Lower lobe of right lung (tissue), 2 donors: ENCODE measurements around the gene PAK2. TPM values are rescaled to one million over a fixed set of nuclear protein-coding genes. Genes with fewer than 3 reads are reported as not detected.
A peak's percentile ranks its signal among the peaks of the same experiment; 100 is the strongest.

Experiments
- ATAC-seq, 2 donors: fragments of 200-7000 bp; cut with Tn5 transposase; one replicate each; pipeline ENCODE4 v1.9.1; 2020 to 2022; ENCODE audit warnings: mild to moderate bottlenecking in 2 of 2, moderate library complexity in 2 of 2
- DNase-seq: peaks from one replicate; pipeline ENCODE4 v3.0.0-alpha.2; 2020
- H3K27ac ChIP-seq: fragments of 200-600 bp; one replicate; pipeline ENCODE4 v1.8.0; 2022
- H3K27me3 ChIP-seq: fragments of 200-600 bp; one replicate; pipeline ENCODE4 v1.8.0; 2022; ENCODE audit warnings: low read depth
- H3K36me3 ChIP-seq: fragments of 200-600 bp; one replicate; pipeline ENCODE4 v1.8.0; 2022; ENCODE audit warnings: mild to moderate bottlenecking
- H3K4me1 ChIP-seq: fragments of 200-600 bp; one replicate; pipeline ENCODE4 v1.8.0; 2022
- H3K4me3 ChIP-seq: fragments of 200-600 bp; one replicate; pipeline ENCODE4 v1.8.0; 2022; ENCODE audit warnings: mild to moderate bottlenecking
- H3K9me3 ChIP-seq: fragments of 200-600 bp; one replicate; pipeline ENCODE4 v1.8.0; 2022
- CTCF ChIP-seq: fragments of 200-600 bp; IDR thresholded peaks from one replicate; pipeline ENCODE4 v1.8.0; 2022; ENCODE audit warnings: antibody characterized with exemption, mild to moderate bottlenecking
- intact Hi-C: fragments of 100-400 bp; cut with DNase I; formaldehyde crosslinking; loops from one replicate; pipeline ENCODE4 v1.11.0; 2022
- total RNA-seq: library from RNA; stranded (reverse); fragmentation: NEBNext Ultra II Directional; extraction: Animal tissue kit (Norgen Biotek cat#: 25700); gene quantifications from one replicate; pipeline ENCODE4 v1.2.1, GENCODE V29; 2021
- donor health status: DM: no; HTN: yes; CAD: no; lungs with severe emphysema.

Gene PAK2
- total RNA-seq, 1 donor from 2014 or later: 80.7 TPM

DNA sequence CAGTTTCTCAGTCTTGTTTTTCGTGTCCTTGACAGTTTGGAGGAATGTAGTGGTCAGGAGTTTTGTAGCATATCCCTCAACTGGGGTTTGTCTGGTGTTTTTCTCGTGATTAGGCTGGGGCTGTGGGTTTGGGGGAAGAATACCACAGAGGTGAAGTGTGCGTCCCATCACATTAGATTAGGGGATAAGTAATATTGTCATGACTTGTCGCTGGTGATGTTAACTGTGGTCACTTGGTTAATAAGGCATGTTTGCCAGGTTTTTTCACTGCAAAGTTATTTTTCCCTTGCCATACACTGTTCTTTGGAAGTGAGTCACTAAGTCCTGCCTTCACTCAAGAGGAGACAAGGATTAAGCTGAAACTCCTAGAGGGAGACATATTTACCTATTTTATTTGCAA, 39.1 kb downstream of the PAK2 start:
- intact Hi-C loops: no loop called here
- Histone ChIP-seq H3K4me3 (no peak overlapping the region), H3K27me3 (no peaks in the 10 kb centered on the region), H3K36me3 (peaks cover 16% of the 10 kb centered on the region), H3K4me1 (no peaks in the 10 kb centered on the region), H3K9me3 (no peaks in the 10 kb centered on the region), H3K27ac (no peak overlapping the region)
- no peak for TF ChIP-seq CTCF
- DNase-seq: no peak
- ATAC-seq: no peak

DNA sequence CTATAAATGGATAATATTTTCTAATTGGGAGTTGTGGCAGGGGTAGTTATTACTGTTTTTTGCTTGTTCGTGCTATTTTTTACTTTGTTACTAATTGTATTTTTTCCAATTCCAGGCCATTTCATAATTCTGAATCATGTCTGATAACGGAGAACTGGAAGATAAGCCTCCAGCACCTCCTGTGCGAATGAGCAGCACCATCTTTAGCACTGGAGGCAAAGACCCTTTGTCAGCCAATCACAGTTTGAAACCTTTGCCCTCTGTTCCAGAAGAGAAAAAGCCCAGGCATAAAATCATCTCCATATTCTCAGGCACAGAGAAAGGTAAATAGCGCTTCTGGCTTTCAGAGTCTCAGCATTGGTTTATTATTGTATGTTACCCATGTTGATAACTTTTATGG, 42.9 kb downstream of the PAK2 start:
- Histone ChIP-seq H3K4me3 (no peak overlapping the region), H3K36me3 (peaks cover 25% of the 10 kb centered on the region), H3K27ac (no peak overlapping the region), H3K27me3 (no peaks in the 10 kb centered on the region), H3K9me3 (no peaks in the 10 kb centered on the region), H3K4me1 (peaks cover 2% of the 10 kb centered on the region)
- ATAC-seq (no peak), DNase-seq (no peak)
- intact Hi-C loops: no loop called here
- TF ChIP-seq CTCF: no peak

DNA sequence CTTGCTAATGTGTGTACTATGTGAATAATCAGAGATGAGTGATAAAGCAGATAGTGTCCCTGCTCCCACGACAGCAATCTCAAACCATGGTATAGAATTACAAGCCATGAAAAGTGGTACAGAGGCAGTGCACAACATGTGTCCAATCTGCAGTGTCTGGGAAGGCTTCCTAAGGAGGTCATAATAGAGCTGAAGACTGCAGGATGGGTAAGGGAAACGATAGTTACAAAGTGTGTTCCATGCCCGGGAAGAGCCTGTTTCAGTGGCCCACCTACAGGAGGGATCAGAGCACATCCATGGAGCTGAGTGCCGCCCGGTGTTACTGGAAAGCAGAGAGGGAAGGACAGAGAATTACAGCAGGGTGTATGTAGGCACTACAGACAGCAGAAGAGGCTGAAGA, 48.9 kb downstream of the PAK2 start:
- no peaks in the 10 kb centered on the region for H3K9me3 ChIP-seq
- DNase-seq (no peak), ATAC-seq (no peak)
- no peaks in the 10 kb centered on the region for H3K27me3 ChIP-seq
- peaks cover 11% of the 10 kb centered on the region for H3K4me1 ChIP-seq
- H3K27ac ChIP-seq: no peak overlapping the region
- TF ChIP-seq CTCF: no peak
- H3K36me3 ChIP-seq: peaks cover 12% of the 10 kb centered on the region
- H3K4me3 ChIP-seq: no peak overlapping the region
- intact Hi-C loops: no loop called here

GRCh38 chr3:196789885-196790359, 50.3 kb downstream of the PAK2 start:
- no peak for TF ChIP-seq CTCF
- Histone ChIP-seq H3K9me3 (no peaks in the 10 kb centered on the region), H3K27ac (no peak overlapping the region), H3K4me1 (peaks cover 11% of the 10 kb centered on the region), H3K27me3 (no peaks in the 10 kb centered on the region), H3K4me3 (no peak overlapping the region), H3K36me3 (peaks cover 7% of the 10 kb centered on the region)
- DNase-seq (no peak), ATAC-seq (peak in 1 of 2 donors; percentile 46)
- intact Hi-C loops: no loop called here

GRCh38 chr3:196790636-196791035, 51.0 kb downstream of the PAK2 start:
- no peak for TF ChIP-seq CTCF
- H3K9me3 ChIP-seq: no peaks in the 10 kb centered on the region
- H3K27ac ChIP-seq: no peak overlapping the region
- DNase-seq (no peak), ATAC-seq (no peak)
- H3K4me3 ChIP-seq: no peak overlapping the region
- peaks cover 11% of the 10 kb centered on the region for H3K4me1 ChIP-seq
- intact Hi-C loops: no loop called here
- H3K27me3 ChIP-seq: no peaks in the 10 kb centered on the region
- H3K36me3 ChIP-seq: peaks cover 7% of the 10 kb centered on the region

GRCh38 chr3:196792771-196793170, 53.1 kb downstream of the PAK2 start:
- DNase-seq (no peak), ATAC-seq (peak; percentile 41 to 55)
- Histone ChIP-seq H3K27me3 (no peaks in the 10 kb centered on the region), H3K9me3 (no peaks in the 10 kb centered on the region), H3K27ac (no peak overlapping the region), H3K4me3 (no peak overlapping the region), H3K36me3 (no peaks in the 10 kb centered on the region), H3K4me1 (peaks cover 6% of the 10 kb centered on the region)
- TF ChIP-seq CTCF: no peak
- intact Hi-C loops: no loop called here
